Osteocyte (in vitro differentiated cells): ENCODE results near the gene ICAM2. TPM values are rescaled to one million over a fixed set of nuclear protein-coding genes. Genes with fewer than 3 reads are reported as not detected.

Experiments
- DNase-seq: peaks from one replicate; pipeline ENCODE4 v3.0.0; 2021; ENCODE audit warnings: mixed read lengths; ENCODE audit not compliant: unreplicated experiment; ENCODE audit errors: extremely low spot score
- H3K27ac Mint-ChIP-seq: one replicate; pipeline ENCODE4 v1.8.0; 2021; ENCODE audit warnings: mild to moderate bottlenecking, mixed read lengths; ENCODE audit not compliant: unreplicated experiment
- H3K27me3 Mint-ChIP-seq: one replicate; pipeline ENCODE4 v1.8.0; 2021; ENCODE audit warnings: mixed read lengths; ENCODE audit not compliant: unreplicated experiment
- H3K36me3 Mint-ChIP-seq: one replicate; pipeline ENCODE4 v1.8.0; 2021; ENCODE audit warnings: mixed read lengths; ENCODE audit not compliant: unreplicated experiment
- H3K4me1 Mint-ChIP-seq: one replicate; pipeline ENCODE4 v1.8.0; 2021; ENCODE audit warnings: mixed read lengths; ENCODE audit not compliant: unreplicated experiment
- H3K4me3 Mint-ChIP-seq: one replicate; pipeline ENCODE4 v1.8.0; 2021; ENCODE audit warnings: mild to moderate bottlenecking, moderate library complexity, mixed read lengths; ENCODE audit not compliant: unreplicated experiment
- H3K9me3 Mint-ChIP-seq: one replicate; pipeline ENCODE4 v1.8.0; 2021; ENCODE audit warnings: mixed read lengths; ENCODE audit not compliant: unreplicated experiment
- total RNA-seq: library from RNA; stranded (reverse); gene quantifications from 2 replicates; pipeline ENCODE4 v1.2.1, GENCODE V29; 2021
- TF ChIP-seq, protein P1 (sequence below): fragments of 200-600 bp; sonication (generic); IDR thresholded peaks from 2 replicates; pipeline ENCODE4 v1.5.0; 2021; ENCODE audit warnings: antibody characterized with exemption, mild to moderate bottlenecking, moderate library complexity

ICAM2 gene
- total RNA-seq, 1 donor from 2014 or later, result not detected

DNA sequence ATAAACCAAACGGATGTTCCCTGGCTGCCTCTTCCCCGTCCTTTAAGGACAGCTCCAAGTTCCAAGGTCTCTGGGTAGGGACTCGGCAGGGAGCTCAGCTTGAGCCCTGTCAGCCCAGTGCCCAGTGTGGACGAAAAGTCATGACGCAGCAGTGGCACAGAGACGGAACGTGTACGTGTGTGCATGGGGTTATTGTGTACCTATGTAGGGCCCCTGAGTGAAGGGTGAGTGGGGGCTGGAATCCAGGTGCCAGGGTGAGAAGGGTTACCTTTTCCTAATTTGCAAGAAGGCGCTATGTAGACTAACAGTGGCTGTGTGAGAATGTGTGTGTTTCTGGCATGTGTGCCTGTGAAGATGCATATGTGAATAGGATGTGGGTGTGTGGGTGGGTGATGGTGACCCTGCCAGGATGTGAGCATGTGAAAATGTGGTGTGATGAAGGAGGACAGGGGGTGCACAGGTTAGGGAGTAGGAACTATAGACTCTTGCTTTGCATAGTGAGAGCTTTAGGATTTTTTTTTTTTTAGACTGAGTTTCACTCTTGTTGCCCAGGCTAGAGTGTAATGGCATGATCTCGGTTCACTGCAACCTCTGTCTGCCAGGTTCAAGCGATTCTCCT lies 53.7 kb downstream of the ICAM2 start:
- TF ChIP-seq, protein P1, sequence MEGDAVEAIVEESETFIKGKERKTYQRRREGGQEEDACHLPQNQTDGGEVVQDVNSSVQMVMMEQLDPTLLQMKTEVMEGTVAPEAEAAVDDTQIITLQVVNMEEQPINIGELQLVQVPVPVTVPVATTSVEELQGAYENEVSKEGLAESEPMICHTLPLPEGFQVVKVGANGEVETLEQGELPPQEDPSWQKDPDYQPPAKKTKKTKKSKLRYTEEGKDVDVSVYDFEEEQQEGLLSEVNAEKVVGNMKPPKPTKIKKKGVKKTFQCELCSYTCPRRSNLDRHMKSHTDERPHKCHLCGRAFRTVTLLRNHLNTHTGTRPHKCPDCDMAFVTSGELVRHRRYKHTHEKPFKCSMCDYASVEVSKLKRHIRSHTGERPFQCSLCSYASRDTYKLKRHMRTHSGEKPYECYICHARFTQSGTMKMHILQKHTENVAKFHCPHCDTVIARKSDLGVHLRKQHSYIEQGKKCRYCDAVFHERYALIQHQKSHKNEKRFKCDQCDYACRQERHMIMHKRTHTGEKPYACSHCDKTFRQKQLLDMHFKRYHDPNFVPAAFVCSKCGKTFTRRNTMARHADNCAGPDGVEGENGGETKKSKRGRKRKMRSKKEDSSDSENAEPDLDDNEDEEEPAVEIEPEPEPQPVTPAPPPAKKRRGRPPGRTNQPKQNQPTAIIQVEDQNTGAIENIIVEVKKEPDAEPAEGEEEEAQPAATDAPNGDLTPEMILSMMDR, result no peak
- H3K36me3 Mint-ChIP-seq, result no peaks in the 10 kb centered on the region
- peaks cover 22% of the 10 kb centered on the region for H3K27me3 Mint-ChIP-seq
- H3K4me3 Mint-ChIP-seq, result no peak overlapping the region
- DNase-seq, result no peak
- H3K9me3 Mint-ChIP-seq, result no peaks in the 10 kb centered on the region
- no peaks in the 10 kb centered on the region for H3K4me1 Mint-ChIP-seq
- H3K27ac Mint-ChIP-seq, result no peak overlapping the region

DNA sequence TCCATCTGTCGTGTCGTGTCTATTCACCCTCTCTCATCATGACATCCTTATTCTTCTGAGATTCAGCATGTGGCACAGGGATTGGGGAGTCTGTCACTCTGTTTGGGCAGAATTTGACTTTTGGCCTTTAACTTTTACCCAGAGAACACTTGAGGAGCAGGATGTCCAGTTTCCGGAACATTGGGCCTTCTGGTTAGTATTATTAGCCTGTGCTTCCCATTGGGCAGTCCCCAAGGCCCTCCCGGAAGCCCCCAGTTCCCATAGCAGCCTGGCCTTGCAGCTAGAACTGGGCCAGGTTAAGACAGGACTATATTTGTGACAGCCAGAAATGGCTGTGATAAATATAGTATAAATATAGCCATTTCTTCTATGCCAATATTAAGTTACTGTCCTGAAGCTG lies 57.3 kb downstream of the ICAM2 start:
- Mint-ChIP-seq H3K4me1 (no peaks in the 10 kb centered on the region), H3K27me3 (peaks cover 14% of the 10 kb centered on the region), H3K27ac (no peak overlapping the region), H3K36me3 (no peaks in the 10 kb centered on the region), H3K4me3 (no peak overlapping the region), H3K9me3 (no peaks in the 10 kb centered on the region)
- no peak for DNase-seq
- TF ChIP-seq, protein P1, result no peak

DNA sequence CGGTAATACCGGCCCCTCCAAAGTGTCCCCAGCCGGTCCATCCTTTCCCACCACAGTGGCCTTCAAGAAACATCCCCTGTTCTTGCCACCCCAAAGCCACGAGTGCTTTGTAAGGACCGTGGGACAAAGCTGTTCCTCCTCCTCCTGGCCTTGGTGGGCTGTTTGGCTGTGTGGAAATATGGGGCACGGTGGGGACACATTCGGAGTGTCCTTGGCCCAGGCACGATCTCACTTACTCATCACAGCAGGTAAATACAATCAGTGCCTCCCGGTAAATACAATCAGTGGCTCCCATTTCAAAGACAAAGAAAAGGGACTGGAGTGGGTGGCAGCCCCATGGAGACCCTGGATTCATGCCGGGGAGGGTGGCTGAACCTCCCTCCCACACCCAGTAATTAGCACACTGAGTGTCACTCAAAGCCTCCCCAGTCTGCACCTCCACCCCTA lies 58.1 kb downstream of the ICAM2 start:
- Mint-ChIP-seq H3K36me3 (no peaks in the 10 kb centered on the region), H3K27ac (no peak overlapping the region), H3K27me3 (peaks cover 12% of the 10 kb centered on the region), H3K4me1 (no peaks in the 10 kb centered on the region), H3K9me3 (no peaks in the 10 kb centered on the region), H3K4me3 (no peak overlapping the region)
- TF ChIP-seq, protein P1, result no peak
- DNase-seq, result no peak

DNA sequence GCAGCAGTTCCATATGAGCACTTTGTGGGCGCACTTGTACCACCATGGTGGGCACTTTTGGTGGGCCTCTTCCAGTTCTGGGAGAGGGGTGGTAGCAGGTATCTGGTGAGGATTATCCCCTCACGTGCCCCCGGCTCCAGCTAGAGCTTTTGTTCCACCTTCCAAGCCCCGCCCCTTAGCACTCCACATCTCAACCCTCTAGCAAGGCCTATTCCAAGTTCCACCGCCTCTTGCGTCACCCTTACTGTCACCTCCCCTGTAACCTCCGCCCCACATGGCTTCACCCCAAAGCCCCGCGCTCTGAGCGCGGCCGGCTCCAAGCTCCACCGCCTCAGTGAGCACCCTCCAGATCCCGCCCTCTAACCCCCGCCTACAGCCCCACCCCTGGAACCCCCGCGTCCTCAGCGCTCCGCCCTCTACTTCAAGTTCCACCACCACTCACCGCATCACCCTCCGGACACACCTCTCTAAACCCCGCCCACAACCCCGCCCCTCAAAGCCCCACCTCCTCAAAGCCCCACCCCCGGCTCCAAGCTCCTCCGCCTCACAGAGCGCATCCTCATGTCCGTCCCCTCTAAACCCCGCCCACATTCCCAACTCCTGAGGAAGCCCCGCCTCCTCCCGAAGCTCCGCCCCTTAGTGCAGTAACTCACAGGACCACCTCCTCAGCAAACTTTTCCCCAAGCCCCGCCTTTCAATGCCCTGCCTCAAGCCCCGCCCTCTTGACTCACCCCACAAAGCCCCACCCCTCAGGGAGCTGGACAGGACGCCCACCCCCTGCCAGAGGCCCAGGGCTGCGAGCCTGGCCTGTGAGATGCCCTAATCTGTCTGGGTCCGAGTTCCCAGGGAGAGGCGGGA lies 58.8 kb downstream of the ICAM2 start:
- H3K9me3 Mint-ChIP-seq, result no peaks in the 10 kb centered on the region
- DNase-seq, result no peak
- peaks cover 8% of the 10 kb centered on the region for H3K27me3 Mint-ChIP-seq
- no peaks in the 10 kb centered on the region for H3K4me1 Mint-ChIP-seq
- H3K4me3 Mint-ChIP-seq, result no peak overlapping the region
- TF ChIP-seq, protein P1, result no peak
- no peak overlapping the region for H3K27ac Mint-ChIP-seq
- H3K36me3 Mint-ChIP-seq, result no peaks in the 10 kb centered on the region

DNA sequence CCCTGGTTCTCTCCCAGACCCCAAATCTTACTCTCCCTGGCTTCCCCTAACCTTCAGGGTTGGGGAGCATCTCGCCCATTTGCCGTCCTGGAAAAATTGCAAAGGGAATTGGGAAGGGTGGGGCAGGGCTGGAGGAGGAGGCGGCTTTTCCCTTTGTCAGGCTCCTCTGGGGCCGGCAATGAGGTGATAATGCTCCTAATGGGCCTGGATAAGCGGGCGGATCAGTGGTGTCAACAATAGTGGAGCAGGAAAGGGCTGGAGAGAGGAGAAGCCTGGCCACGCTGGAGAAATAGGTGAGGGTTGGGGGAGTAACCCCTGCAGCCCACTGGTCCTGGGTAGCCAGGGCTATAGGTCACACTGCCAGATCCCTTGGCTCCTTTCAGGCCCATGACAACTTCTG lies 60.0 kb downstream of the ICAM2 start:
- Mint-ChIP-seq H3K27ac (no peak overlapping the region), H3K4me1 (no peaks in the 10 kb centered on the region), H3K4me3 (no peak overlapping the region), H3K36me3 (no peaks in the 10 kb centered on the region), H3K27me3 (peaks cover 10% of the 10 kb centered on the region), H3K9me3 (no peaks in the 10 kb centered on the region)
- TF ChIP-seq, protein P1, result no peak
- DNase-seq, result no peak
